ENCODE results near the gene PER2. TPM values are rescaled to one million over a fixed set of nuclear protein-coding genes. Genes with fewer than 3 reads are reported as not detected.
A peak's percentile ranks its signal among the peaks of the same experiment; 100 is the strongest.

PER2 gene
- total and polyA plus RNA-seq, 2 of the 13 experiments (the other 11 are each of a cell fraction or from before 2014, with no cell fraction given) = 5.1 to 9.4 TPM

- peak; percentile 77; the same call in 1 of the 2 replicates for TF ChIP-seq PRDM10 (CRISPR knock-in tag; IDR thresholded peaks at IDR 0.05; ENCODE audit: low read depth)
- no peak for TF ChIP-seq ZFP36 (IDR thresholded peaks at IDR 0.05; ENCODE audit: borderline replicate concordance, low read depth, low read length, partially characterized antibody)
- no peak for TF ChIP-seq PHF5A (CRISPR knock-in tag; IDR thresholded peaks at IDR 0.05; ENCODE audit: low read depth, unreplicated experiment)
- no peak for TF ChIP-seq JUND (CRISPR knock-in tag; IDR thresholded peaks at IDR 0.05)
- no peak for TF ChIP-seq ZNF816 (CRISPR knock-in tag; IDR thresholded peaks at IDR 0.05; ENCODE audit: borderline replicate concordance)
- TF ChIP-seq ZHX1 (CRISPR knock-in tag; IDR thresholded peaks at IDR 0.05; ENCODE audit: low read depth) = peak; percentile 57; the same call in 1 of the 2 replicates
- TF ChIP-seq, protein P1, sequence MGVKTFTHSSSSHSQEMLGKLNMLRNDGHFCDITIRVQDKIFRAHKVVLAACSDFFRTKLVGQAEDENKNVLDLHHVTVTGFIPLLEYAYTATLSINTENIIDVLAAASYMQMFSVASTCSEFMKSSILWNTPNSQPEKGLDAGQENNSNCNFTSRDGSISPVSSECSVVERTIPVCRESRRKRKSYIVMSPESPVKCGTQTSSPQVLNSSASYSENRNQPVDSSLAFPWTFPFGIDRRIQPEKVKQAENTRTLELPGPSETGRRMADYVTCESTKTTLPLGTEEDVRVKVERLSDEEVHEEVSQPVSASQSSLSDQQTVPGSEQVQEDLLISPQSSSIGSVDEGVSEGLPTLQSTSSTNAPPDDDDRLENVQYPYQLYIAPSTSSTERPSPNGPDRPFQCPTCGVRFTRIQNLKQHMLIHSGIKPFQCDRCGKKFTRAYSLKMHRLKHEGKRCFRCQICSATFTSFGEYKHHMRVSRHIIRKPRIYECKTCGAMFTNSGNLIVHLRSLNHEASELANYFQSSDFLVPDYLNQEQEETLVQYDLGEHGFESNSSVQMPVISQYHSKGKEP (CRISPR knock-in tag; IDR thresholded peaks at IDR 0.05) = no peak
- TF ChIP-seq ZNF790 (CRISPR knock-in tag; IDR thresholded peaks at IDR 0.05; ENCODE audit: borderline replicate concordance) = no peak
- no peak for TF ChIP-seq U2AF1 (optimal IDR thresholded peaks at IDR 0.05; ENCODE audit: low read depth, low read length)
- peak; percentile 28; the same call in 1 of the 2 replicates for TF ChIP-seq KMT2A (CRISPR knock-in tag; IDR thresholded peaks at IDR 0.05)
- TF ChIP-seq, protein P2, sequence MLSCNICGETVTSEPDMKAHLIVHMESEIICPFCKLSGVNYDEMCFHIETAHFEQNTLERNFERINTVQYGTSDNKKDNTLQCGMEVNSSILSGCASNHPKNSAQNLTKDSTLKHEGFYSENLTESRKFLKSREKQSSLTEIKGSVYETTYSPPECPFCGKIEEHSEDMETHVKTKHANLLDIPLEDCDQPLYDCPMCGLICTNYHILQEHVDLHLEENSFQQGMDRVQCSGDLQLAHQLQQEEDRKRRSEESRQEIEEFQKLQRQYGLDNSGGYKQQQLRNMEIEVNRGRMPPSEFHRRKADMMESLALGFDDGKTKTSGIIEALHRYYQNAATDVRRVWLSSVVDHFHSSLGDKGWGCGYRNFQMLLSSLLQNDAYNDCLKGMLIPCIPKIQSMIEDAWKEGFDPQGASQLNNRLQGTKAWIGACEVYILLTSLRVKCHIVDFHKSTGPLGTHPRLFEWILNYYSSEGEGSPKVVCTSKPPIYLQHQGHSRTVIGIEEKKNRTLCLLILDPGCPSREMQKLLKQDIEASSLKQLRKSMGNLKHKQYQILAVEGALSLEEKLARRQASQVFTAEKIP (CRISPR knock-in tag; IDR thresholded peaks at IDR 0.05; ENCODE audit: borderline replicate concordance) = no peak
- no peak for TF ChIP-seq ZNF335 (CRISPR knock-in tag; IDR thresholded peaks at IDR 0.05)
- no peak for TF ChIP-seq JUNB (CRISPR knock-in tag; IDR thresholded peaks at IDR 0.05; ENCODE audit: borderline replicate concordance)
- TF ChIP-seq RXRA (CRISPR knock-in tag; IDR thresholded peaks at IDR 0.05) = no peak
- TF ChIP-seq MIER2 (CRISPR knock-in tag; IDR thresholded peaks at IDR 0.05) = peak; percentile 79; the same call in 1 of the 2 replicates
These were observed 6.2 kb upstream of the PER2 start (continued) for GRCh38 chr2:238294393-238295143.
